NT2/D1 (cell line): ENCODE results near the gene TESMIN.

ENCODE experiments used
- YY1 ChIP-seq: IDR thresholded peaks from 2 replicates; pipeline ENCODE4 v1.6.1; 2011; ENCODE audit not compliant: insufficient read length, insufficient read depth
- ZNF274 ChIP-seq: IDR thresholded peaks from 2 replicates; pipeline ENCODE4 v1.6.1; 2011; ENCODE audit warnings: mild to moderate bottlenecking, low read depth, low read length

GRCh38 chr11:68749229-68750123, 1.8 kb downstream of the TESMIN start:
- no peak for TF ChIP-seq ZNF274
- no peak for TF ChIP-seq YY1
